GM12878 (cell line): Measurements from ENCODE around the gene CACNA1G. TPM values are rescaled to one million over a fixed set of nuclear protein-coding genes. Genes with fewer than 3 reads are reported as not detected.

Experiments
- ATAC-seq: fragments of 200-7000 bp; cut with Tn5 transposase; 3 replicates; pipeline ENCODE4 v1.9.1; 2020; ENCODE audit warnings: mild to moderate bottlenecking, moderate library complexity
- BruUV-seq: library from RNA; stranded (reverse); fragments of 400-500 nt; replicated peaks from 2 replicates; lab custom pipeline; 2021; lab: Mats Ljungman, UMichigan
- CTCF ChIA-PET: fragments of 300-600 bp; sonication (Branson Sonifier 250); formaldehyde crosslinking; extraction: SDS; loops from one replicate; lab custom pipeline; 2021; ENCODE audit warnings: inconsistent platforms; lab: Yijun Ruan, JAX
- POLR2A ChIA-PET: fragments of 350-600 bp; formaldehyde crosslinking; extraction: SDS; loops from one replicate; lab custom pipeline; 2021; ENCODE audit warnings: inconsistent platforms; lab: Charles Lee
- RAD21 ChIA-PET: fragments of 300-600 bp; sonication (Branson Sonifier 250); formaldehyde crosslinking; loops from one replicate; lab custom pipeline; 2023; ENCODE audit warnings: antibody characterized with exemption; ENCODE audit not compliant: unreplicated experiment; lab: Charles Lee
- SMC1A ChIA-PET: fragments of 300-600 bp; sonication (Branson Sonifier 250); formaldehyde crosslinking; loops from one replicate; lab custom pipeline; 2023; ENCODE audit not compliant: unreplicated experiment, uncharacterized antibody; lab: Charles Lee
- DNase-seq: peaks from one replicate; pipeline ENCODE4 v3.0.0-alpha.2; 2011; ENCODE audit warnings: low read depth, low spot score
- FAIRE-seq: peaks from 3 replicates; lab custom pipeline; 2011; peaks lifted over from hg19 to GRCh38; lab: Jason Lieb, UNC
- H2AFZ ChIP-seq: 2 replicates; pipeline ENCODE4 v1.6.0; 2011; ENCODE audit warnings: low read depth, low read length, control low read depth; ENCODE audit not compliant: control insufficient read depth
- H3K27ac ChIP-seq: 2 replicates; pipeline ENCODE4 v1.5.1; 2011; ENCODE audit warnings: control low read depth; ENCODE audit not compliant: control insufficient read depth, insufficient read depth
- H3K27me3 ChIP-seq, 2 experiments: replicated peaks in 1 of 2; 2 replicates each; pipeline versions ENCODE4 v1.6.0 to v1.6.1; 2011; ENCODE audit warnings: low read length in 1 of 2; ENCODE audit not compliant: control insufficient read depth in 2 of 2, insufficient read depth in 2 of 2
- H3K36me3 ChIP-seq, 2 experiments: 2 replicates each; pipeline ENCODE4 v1.5.1; 2011; ENCODE audit warnings: low read length in 1 of 2; ENCODE audit not compliant: control insufficient read depth in 2 of 2, insufficient read depth in 2 of 2
- H3K4me1 ChIP-seq: 2 replicates; pipeline ENCODE4 v1.6.1; 2011; ENCODE audit warnings: mild to moderate bottlenecking, low read length, moderate library complexity, mixed read lengths; ENCODE audit not compliant: control insufficient read depth, insufficient read depth
- H3K4me2 ChIP-seq: 2 replicates; pipeline ENCODE4 v1.6.0; 2011; ENCODE audit warnings: control low read depth; ENCODE audit not compliant: control insufficient read depth, insufficient read depth
- H3K4me3 ChIP-seq: fragments of 200-600 bp; sonication (generic); 2 replicates; pipeline ENCODE4 v1.5.1; 2016
- H3K79me2 ChIP-seq: 2 replicates; pipeline ENCODE4 v1.6.0; 2011; ENCODE audit warnings: low read length; ENCODE audit not compliant: control insufficient read depth, insufficient read depth
- H3K9ac ChIP-seq: 2 replicates; pipeline ENCODE4 v1.8.0; 2011; ENCODE audit warnings: low read length, control low read depth, mixed read lengths; ENCODE audit not compliant: control insufficient read depth, insufficient read depth
- H3K9me3 ChIP-seq: replicated peaks from 3 replicates; pipeline ENCODE4 v1.5.1; 2011; ENCODE audit warnings: mild to moderate bottlenecking, low read length; ENCODE audit not compliant: control insufficient read depth, insufficient read depth
- H4K20me1 ChIP-seq: 2 replicates; pipeline ENCODE4 v1.6.0; 2011; ENCODE audit not compliant: control insufficient read depth, insufficient read depth
- CBX5 ChIP-seq: sonication (generic); IDR thresholded peaks from 2 replicates; pipeline ENCODE4 v1.6.1; 2016; ENCODE audit warnings: low read depth, moderate library complexity, mild to moderate bottlenecking, inconsistent platforms
- ETV6 ChIP-seq, 2 experiments: fragments of 450-650 bp in 1 of 2; IDR thresholded peaks in 1 of 2; conservative IDR thresholded peaks in 1 of 2; 2 replicates each; pipeline ENCODE4 v1.6.1; 2014; ENCODE audit warnings: antibody characterized with exemption in 1 of 2, borderline replicate concordance in 1 of 2, low read depth in 1 of 2, mild to moderate bottlenecking in 1 of 2, moderate library complexity in 1 of 2
- HDAC2 ChIP-seq: fragments of 200-600 bp; sonication (generic); IDR thresholded peaks from 2 replicates; pipeline ENCODE4 v1.6.1; 2017
- LARP7 ChIP-seq: fragments of 450-650 bp; IDR thresholded peaks from 2 replicates; pipeline ENCODE4 v1.6.1; 2017; ENCODE audit warnings: mild to moderate bottlenecking
- MEF2A ChIP-seq: IDR thresholded peaks from 2 replicates; pipeline ENCODE4 v1.6.1; 2011; ENCODE audit warnings: low read depth, mild to moderate bottlenecking, low read length, moderate library complexity; ENCODE audit not compliant: insufficient read depth
- MTA3 ChIP-seq: IDR thresholded peaks from 2 replicates; pipeline ENCODE4 v1.6.1; 2012; ENCODE audit warnings: low read length, inconsistent platforms, borderline replicate concordance
- RCOR1 ChIP-seq: conservative IDR thresholded peaks from 2 replicates; pipeline ENCODE4 v1.6.1; 2012; ENCODE audit warnings: low read depth, low read length, improper control_type of control experiment
- SREBF1 ChIP-seq: IDR thresholded peaks from 2 replicates; pipeline ENCODE4 v1.6.1; 2012; ENCODE audit warnings: mild to moderate bottlenecking, low read length
- STAT1 ChIP-seq: fragments of 450-650 bp; conservative IDR thresholded peaks from 2 replicates; pipeline ENCODE4 v1.6.1; 2014; ENCODE audit warnings: antibody characterized with exemption, mild to moderate bottlenecking
- ZNF217 ChIP-seq: fragments of 450-650 bp; IDR thresholded peaks from 2 replicates; pipeline ENCODE4 v1.6.1; 2017; ENCODE audit warnings: antibody characterized with exemption, mild to moderate bottlenecking
- WGBS: methylation state at CpG from one replicate; pipeline ENCODE4 v1.1.6; 2016; ENCODE audit warnings: low lambda C conversion rate; ENCODE audit not compliant: insufficient replicate concordance, insufficient coverage; ENCODE audit errors: missing lambda C conversion rate; 5-methylcytosine and 5-hydroxymethylcytosine counted together
- in situ Hi-C: fragments of 300-500 bp; cut with MboI; formaldehyde crosslinking; loops from 9 replicates; pipeline ENCODE4 v1.14.3; 2018; ENCODE audit warnings: mixed read lengths
- intact Hi-C: fragments of 100-400 bp; cut with micrococcal nuclease; formaldehyde crosslinking; loops from one replicate; pipeline ENCODE4 v1.14.2; 2022; ENCODE audit not compliant: unreplicated experiment
- polyA plus RNA-seq, 11 experiments: library from polyadenylated mRNA; depleted of rRNA in 4 of 11; unstranded in 6 of 11; stranded (reverse) in 5 of 11; fragments of >200 nt; fragmentation: Nextera tagmentation in 4 of 11; fragmentation: Illumina TruSeq in 1 of 11; extraction: Ambion mirVana in 4 of 11; extraction: Trizol in 1 of 11; gene quantifications; 1 replicate in 1 of 11; 2 replicates in 10 of 11; pipeline versions ENCODE4 v1.2.1 to v1.2.3, GENCODE V29; 2011 to 2016; ENCODE audit warnings: inconsistent platforms in 2 of 11, missing spikeins in 2 of 11, low read depth in 1 of 11
- total RNA-seq, 4 experiments: library from RNA; depleted of rRNA in 3 of 4; stranded (reverse); fragments of >200 nt in 3 of 4; fragmentation: Illumina TruSeq in 1 of 4; extraction: Trizol in 1 of 4; gene quantifications; 2 replicates each; pipeline versions ENCODE4 v1.2.1 to v1.2.3, GENCODE V29; 2013 to 2021
- TF ChIP-seq, protein P1 (sequence below): IDR thresholded peaks from 2 replicates; pipeline ENCODE4 v1.6.1; 2011; ENCODE audit warnings: mild to moderate bottlenecking, low read depth, low read length, moderate library complexity; ENCODE audit not compliant: insufficient replicate concordance
- TF ChIP-seq, protein P2 (sequence below): IDR thresholded peaks from 2 replicates; pipeline ENCODE4 v1.6.1; 2011; ENCODE audit warnings: borderline replicate concordance, low read depth, mild to moderate bottlenecking, moderate library complexity, low read length; ENCODE audit not compliant: insufficient read depth, poor library complexity, severe bottlenecking
- TF ChIP-seq, protein P3 (sequence below): fragments of 450-650 bp; IDR thresholded peaks from 2 replicates; pipeline ENCODE4 v1.6.1; 2017; ENCODE audit warnings: mild to moderate bottlenecking, moderate library complexity

The CACNA1G gene
- total and polyA plus RNA-seq, 10 of the 15 experiments (the other 5 are each of a cell fraction or from before 2014, with no cell fraction given) = 0.03 to 0.15 TPM; not detected in 8

DNA sequence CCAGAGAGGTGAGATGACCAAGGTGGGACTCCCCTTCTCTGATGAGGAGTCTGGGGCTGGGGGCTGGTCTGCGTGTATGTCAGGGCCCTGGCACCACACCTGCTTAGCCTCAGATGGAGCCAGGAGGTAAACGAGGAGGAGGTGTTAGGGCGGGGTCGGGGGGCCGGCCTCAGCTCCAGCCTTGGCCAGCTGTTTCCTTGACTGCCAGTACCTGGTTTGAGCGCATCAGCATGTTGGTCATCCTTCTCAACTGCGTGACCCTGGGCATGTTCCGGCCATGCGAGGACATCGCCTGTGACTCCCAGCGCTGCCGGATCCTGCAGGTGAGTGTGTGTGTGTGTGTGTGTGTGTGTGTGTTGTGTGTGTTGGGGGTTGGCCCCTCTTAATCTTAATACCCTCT lies 8.1 kb downstream of the CACNA1G start (continued):
- TF ChIP-seq ETV6 (conservative IDR thresholded peaks at IDR 0.05 in 1 of 2, IDR thresholded peaks at IDR 0.05 in 1 of 2; ENCODE audit: borderline replicate concordance in 1 of 2, low read depth in 1 of 2) = no peak
- no peak for TF ChIP-seq MEF2A

DNA sequence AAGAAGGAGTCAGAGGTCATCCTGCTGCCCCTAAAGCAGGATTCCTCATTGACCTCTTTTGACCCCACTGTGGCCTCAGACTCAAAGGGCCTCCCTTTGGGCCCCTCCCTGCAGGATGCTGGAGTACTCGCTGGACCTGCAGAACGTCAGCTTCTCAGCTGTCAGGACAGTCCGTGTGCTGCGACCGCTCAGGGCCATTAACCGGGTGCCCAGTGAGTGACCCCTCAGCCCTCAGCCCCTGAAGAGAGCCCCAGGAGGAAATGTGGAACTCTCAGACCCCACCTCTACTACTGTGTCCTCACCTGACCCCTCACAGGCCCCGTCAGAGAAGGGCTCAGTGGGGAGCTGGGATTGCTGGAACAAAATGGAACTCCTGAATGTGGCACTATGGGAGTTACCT lies 9.1 kb downstream of the CACNA1G start:
- H3K79me2 ChIP-seq = no peaks in the 10 kb centered on the region
- no peak overlapping the region for H3K4me3 ChIP-seq
- CTCF ChIA-PET = no interaction called here
- SMC1A ChIA-PET = no interaction called here
- ATAC-seq = no peak
- in situ Hi-C loops (no loop called here), intact Hi-C loops (no loop called here)
- TF ChIP-seq STAT1 (no peak), LARP7 (no peak), CBX5 (no peak), RCOR1 (no peak), HDAC2 (no peak), ZNF217 (no peak), MTA3 (no peak), SREBF1 (no peak)
- TF ChIP-seq, protein P1, sequence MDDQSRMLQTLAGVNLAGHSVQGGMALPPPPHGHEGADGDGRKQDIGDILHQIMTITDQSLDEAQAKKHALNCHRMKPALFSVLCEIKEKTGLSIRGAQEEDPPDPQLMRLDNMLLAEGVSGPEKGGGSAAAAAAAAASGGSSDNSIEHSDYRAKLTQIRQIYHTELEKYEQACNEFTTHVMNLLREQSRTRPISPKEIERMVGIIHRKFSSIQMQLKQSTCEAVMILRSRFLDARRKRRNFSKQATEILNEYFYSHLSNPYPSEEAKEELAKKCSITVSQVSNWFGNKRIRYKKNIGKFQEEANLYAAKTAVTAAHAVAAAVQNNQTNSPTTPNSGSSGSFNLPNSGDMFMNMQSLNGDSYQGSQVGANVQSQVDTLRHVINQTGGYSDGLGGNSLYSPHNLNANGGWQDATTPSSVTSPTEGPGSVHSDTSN = no peak
- TF ChIP-seq, protein P2, sequence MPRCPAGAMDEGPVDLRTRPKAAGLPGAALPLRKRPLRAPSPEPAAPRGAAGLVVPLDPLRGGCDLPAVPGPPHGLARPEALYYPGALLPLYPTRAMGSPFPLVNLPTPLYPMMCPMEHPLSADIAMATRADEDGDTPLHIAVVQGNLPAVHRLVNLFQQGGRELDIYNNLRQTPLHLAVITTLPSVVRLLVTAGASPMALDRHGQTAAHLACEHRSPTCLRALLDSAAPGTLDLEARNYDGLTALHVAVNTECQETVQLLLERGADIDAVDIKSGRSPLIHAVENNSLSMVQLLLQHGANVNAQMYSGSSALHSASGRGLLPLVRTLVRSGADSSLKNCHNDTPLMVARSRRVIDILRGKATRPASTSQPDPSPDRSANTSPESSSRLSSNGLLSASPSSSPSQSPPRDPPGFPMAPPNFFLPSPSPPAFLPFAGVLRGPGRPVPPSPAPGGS = no peak
- TF ChIP-seq, protein P3, sequence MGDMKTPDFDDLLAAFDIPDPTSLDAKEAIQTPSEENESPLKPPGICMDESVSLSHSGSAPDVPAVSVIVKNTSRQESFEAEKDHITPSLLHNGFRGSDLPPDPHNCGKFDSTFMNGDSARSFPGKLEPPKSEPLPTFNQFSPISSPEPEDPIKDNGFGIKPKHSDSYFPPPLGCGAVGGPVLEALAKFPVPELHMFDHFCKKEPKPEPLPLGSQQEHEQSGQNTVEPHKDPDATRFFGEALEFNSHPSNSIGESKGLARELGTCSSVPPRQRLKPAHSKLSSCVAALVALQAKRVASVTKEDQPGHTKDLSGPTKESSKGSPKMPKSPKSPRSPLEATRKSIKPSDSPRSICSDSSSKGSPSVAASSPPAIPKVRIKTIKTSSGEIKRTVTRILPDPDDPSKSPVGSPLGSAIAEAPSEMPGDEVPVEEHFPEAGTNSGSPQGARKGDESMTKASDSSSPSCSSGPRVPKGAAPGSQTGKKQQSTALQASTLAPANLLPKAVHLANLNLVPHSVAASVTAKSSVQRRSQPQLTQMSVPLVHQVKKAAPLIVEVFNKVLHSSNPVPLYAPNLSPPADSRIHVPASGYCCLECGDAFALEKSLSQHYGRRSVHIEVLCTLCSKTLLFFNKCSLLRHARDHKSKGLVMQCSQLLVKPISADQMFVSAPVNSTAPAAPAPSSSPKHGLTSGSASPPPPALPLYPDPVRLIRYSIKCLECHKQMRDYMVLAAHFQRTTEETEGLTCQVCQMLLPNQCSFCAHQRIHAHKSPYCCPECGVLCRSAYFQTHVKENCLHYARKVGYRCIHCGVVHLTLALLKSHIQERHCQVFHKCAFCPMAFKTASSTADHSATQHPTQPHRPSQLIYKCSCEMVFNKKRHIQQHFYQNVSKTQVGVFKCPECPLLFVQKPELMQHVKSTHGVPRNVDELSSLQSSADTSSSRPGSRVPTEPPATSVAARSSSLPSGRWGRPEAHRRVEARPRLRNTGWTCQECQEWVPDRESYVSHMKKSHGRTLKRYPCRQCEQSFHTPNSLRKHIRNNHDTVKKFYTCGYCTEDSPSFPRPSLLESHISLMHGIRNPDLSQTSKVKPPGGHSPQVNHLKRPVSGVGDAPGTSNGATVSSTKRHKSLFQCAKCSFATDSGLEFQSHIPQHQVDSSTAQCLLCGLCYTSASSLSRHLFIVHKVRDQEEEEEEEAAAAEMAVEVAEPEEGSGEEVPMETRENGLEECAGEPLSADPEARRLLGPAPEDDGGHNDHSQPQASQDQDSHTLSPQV = no peak
- no peaks in the 10 kb centered on the region for H3K4me1 ChIP-seq
- no peak for FAIRE-seq
- no peak overlapping the region for H3K9ac ChIP-seq
- no peaks in the 10 kb centered on the region; a peak in 4 of 4 replicates for H3K27me3 ChIP-seq
- WGBS = 69% methylated on average over 7 of the region's 7 CpGs
- no TSS peak for BruUV-seq
- RAD21 ChIA-PET = no interaction called here
- H3K27ac ChIP-seq = no peak overlapping the region
- H4K20me1 ChIP-seq = no peaks in the 10 kb centered on the region
- H2AFZ ChIP-seq = no peak overlapping the region
- H3K4me2 ChIP-seq = no peak overlapping the region
- H3K36me3 ChIP-seq = no peaks in the 10 kb centered on the region
- no peak for DNase-seq
- H3K9me3 ChIP-seq = no peaks in the 10 kb centered on the region
- POLR2A ChIA-PET = no interaction called here
